Right ventricle myocardium inferior (tissue), 1 donor: ENCODE measurements around the gene ZNF665. TPM values are rescaled to one million over a fixed set of nuclear protein-coding genes. Genes with fewer than 3 reads are reported as not detected.
"Not testable (repeated sequence)": the region's sequence is repeated elsewhere in the genome, so short reads cannot be mapped to it uniquely, and the experiment has no call there.

Experiments
- ATAC-seq: fragments of 200-7000 bp; cut with Tn5 transposase; one replicate; pipeline ENCODE4 v1.9.1; 2020; ENCODE audit warnings: mild to moderate bottlenecking, moderate library complexity
- DNase-seq: peaks from one replicate; pipeline ENCODE4 v3.0.0; 2021; ENCODE audit errors: missing footprints
- intact Hi-C: fragments of 100-400 bp; cut with DNase I; formaldehyde crosslinking; loops from one replicate; pipeline ENCODE4 v1.11.0; 2022
- long read RNA-seq: library from polyadenylated mRNA; unstranded; transcript quantifications from one replicate; pipeline ENCODE4 v2.0.0, GENCODE V29; 2021
- total RNA-seq: library from RNA; stranded (reverse); fragmentation: NEBNext Ultra II Directional; extraction: Animal tissue kit (Norgen Biotek cat#: 25700); gene quantifications from one replicate; pipeline ENCODE4 v1.2.1, GENCODE V29; 2021
- donor health status: DM: no; HTN: yes; CAD: no; lungs with severe emphysema.

ZNF665 gene
- 0.73 TPM for total RNA-seq
- long read RNA-seq, full-length matches to known transcripts: 1 of 2 reads
- long read RNA-seq, partial matches to known transcripts: 1 of 2 reads
- long read RNA-seq, other reads (novel, unspliced or antisense): 0 of 2 reads

GRCh38 chr19:53192771-53193534 is at the start of gene ZNF665:
ZNF665 (minus strand) TSS chr19:53193358; CDS start chr19:53182898, 10,460 bp downstream.
- ATAC-seq (peak; percentile 84), DNase-seq (peak; percentile 92)
- intact Hi-C loops: loop anchor here (10.0 kb wide), 1 partner anchor 142 kb away; the partner anchor contains the start of gene ZNF845

GRCh38 chr19:53237114-53237777 is 44.1 kb upstream of the ZNF665 start:
- DNase-seq (no peak), ATAC-seq (no peak)
- intact Hi-C loops: no loop called here

- ATAC-seq (no peak), DNase-seq (no peak)
These were observed 31.4 kb upstream of the ZNF665 start for GRCh38 chr19:53224606-53225005.

GRCh38 chr19:53222716-53223115 is 29.6 kb upstream of the ZNF665 start:
- DNase-seq, ATAC-seq, intact Hi-C loops: not testable (repeated sequence)

More at GRCh38 chr19:53224606-53225005, 31.4 kb upstream of the ZNF665 start:
- intact Hi-C loops: no loop called here

- ATAC-seq: no peak
- no peak for DNase-seq
- intact Hi-C loops: no loop called here
These were observed 19.7 kb upstream of the ZNF665 start for GRCh38 chr19:53212703-53213320.

- ATAC-seq, intact Hi-C loops, DNase-seq: not testable (repeated sequence)
These were observed 18.4 kb upstream of the ZNF665 start for GRCh38 chr19:53211554-53211953.

- peak; percentile 98 for DNase-seq
- intact Hi-C loops: loop anchor here (1.0 to 10.0 kb wide), 6 partner anchors 57 to 550 kb away; partner anchors contain the start of genes ZNF677 and ZNF845
- ATAC-seq: peak; percentile 98
These were observed 3.7 kb upstream of the ZNF665 start for GRCh38 chr19:53196777-53197396.

GRCh38 chr19:53195265-53195903 is 2.2 kb upstream of the ZNF665 start:
- ATAC-seq (peak; percentile 46), DNase-seq (no peak)
- intact Hi-C loops: loop anchor here (5.0 to 10.0 kb wide), 5 partner anchors 118 to 552 kb away; partner anchors contain the start of gene ZNF845

- intact Hi-C loops: loop anchor here (10.0 kb wide), 1 partner anchor 141 kb away; the partner anchor contains the start of gene ZNF845
These were observed 521 bp upstream of the ZNF665 start for GRCh38 chr19:53193535-53194222.

GRCh38 chr19:53190253-53190652 is 2.9 kb downstream of the ZNF665 start:
- intact Hi-C loops: loop anchor here (10.0 kb wide), 1 partner anchor 145 kb away; the partner anchor contains the start of gene ZNF845
- ATAC-seq (no peak), DNase-seq (no peak)

More at GRCh38 chr19:53193535-53194222, 521 bp upstream of the ZNF665 start:
- DNase-seq (no peak), ATAC-seq (no peak)

- ATAC-seq, DNase-seq: not testable (repeated sequence)
- intact Hi-C loops: loop anchor here (10.0 kb wide), 1 partner anchor 145 kb away; the partner anchor contains the start of gene ZNF845
These were observed 3.4 kb downstream of the ZNF665 start for GRCh38 chr19:53189691-53190198.

- DNase-seq, ATAC-seq, intact Hi-C loops: not testable (repeated sequence)
These were observed 7.8 kb downstream of the ZNF665 start for GRCh38 chr19:53185155-53185882.

GRCh38 chr19:53183146-53183764 is 9.9 kb downstream of the ZNF665 start:
- intact Hi-C loops: no loop called here

GRCh38 chr19:53182202-53182601 is 11.0 kb downstream of the ZNF665 start:
- no peak for DNase-seq
- ATAC-seq: no peak
- intact Hi-C loops: no loop called here

More at GRCh38 chr19:53183146-53183764, 9.9 kb downstream of the ZNF665 start:
- DNase-seq: no peak
- ATAC-seq: no peak

- ATAC-seq (no peak), DNase-seq (no peak)
- intact Hi-C loops: no loop called here
These were observed 15.2 kb downstream of the ZNF665 start for GRCh38 chr19:53177986-53178385.

- intact Hi-C loops: no loop called here
- DNase-seq: no peak
- ATAC-seq: no peak
These were observed 20.3 kb downstream of the ZNF665 start for GRCh38 chr19:53172889-53173288.
